Measurements from ENCODE around the gene ERBB4. TPM values are rescaled to one million over a fixed set of nuclear protein-coding genes. Genes with fewer than 3 reads are reported as not detected.

The ERBB4 gene
- total RNA-seq, 6 donors from 2014 or later, result 3.3 to 24.2 (median 11.7) TPM

DNA sequence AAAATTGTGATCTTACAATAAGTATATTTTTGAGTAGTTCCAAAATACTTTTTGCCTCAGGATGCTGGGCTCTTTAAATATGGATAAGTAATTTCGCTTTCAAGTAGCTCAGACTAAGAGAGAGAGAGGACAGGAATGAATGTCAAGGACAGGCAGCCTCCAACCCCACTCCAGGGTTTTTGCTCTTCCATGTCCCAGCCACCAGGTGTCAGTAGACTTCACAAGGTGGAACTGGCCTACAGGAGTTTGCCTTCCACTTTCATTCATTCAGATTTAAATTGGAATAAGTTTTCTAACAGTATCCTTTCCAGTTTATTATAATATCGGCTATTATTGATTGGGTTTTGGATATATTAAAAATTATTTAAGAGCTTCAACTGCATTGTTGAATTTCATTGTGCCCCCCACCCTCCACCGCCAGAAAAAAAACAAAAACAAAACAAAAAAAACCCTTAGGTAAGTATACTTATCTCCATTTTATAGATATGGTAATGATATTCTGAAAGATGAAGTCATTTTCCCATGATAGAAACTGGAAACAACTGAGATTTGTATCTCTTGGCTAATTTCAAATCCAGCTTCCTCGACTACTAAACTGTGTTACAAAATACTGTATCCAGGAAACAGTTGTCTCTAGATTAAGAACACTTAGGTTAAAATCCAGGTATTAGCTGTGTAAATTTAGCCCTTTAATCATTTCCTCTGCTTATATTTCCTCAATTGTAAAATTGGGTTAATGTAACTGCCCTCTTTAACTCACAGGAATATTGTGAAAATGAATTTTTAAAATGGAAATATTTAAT, 793.1 kb downstream of the ERBB4 start:
- ATAC-seq (ENCODE audit: low FRiP score in 2 of 2) (peak; percentile 80 to 83), DNase-seq (peak in 1 of 2 donors; percentile 43)
- no peaks in the 10 kb centered on the region for H3K36me3 ChIP-seq
- no peak overlapping the region for H3K27ac ChIP-seq
- H3K9me3 ChIP-seq, result no peaks in the 10 kb centered on the region
- no peak for TF ChIP-seq POLR2A (IDR thresholded peaks at IDR 0.05)
- TF ChIP-seq POLR2AphosphoS5 (IDR thresholded peaks at IDR 0.05), result no peak
- TF ChIP-seq EP300 (IDR thresholded peaks at IDR 0.05), result no peak
- TF ChIP-seq, protein P1, sequence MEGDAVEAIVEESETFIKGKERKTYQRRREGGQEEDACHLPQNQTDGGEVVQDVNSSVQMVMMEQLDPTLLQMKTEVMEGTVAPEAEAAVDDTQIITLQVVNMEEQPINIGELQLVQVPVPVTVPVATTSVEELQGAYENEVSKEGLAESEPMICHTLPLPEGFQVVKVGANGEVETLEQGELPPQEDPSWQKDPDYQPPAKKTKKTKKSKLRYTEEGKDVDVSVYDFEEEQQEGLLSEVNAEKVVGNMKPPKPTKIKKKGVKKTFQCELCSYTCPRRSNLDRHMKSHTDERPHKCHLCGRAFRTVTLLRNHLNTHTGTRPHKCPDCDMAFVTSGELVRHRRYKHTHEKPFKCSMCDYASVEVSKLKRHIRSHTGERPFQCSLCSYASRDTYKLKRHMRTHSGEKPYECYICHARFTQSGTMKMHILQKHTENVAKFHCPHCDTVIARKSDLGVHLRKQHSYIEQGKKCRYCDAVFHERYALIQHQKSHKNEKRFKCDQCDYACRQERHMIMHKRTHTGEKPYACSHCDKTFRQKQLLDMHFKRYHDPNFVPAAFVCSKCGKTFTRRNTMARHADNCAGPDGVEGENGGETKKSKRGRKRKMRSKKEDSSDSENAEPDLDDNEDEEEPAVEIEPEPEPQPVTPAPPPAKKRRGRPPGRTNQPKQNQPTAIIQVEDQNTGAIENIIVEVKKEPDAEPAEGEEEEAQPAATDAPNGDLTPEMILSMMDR (IDR thresholded peaks at IDR 0.05), result peak in 5 of 6 experiments; percentile 49 to 60 (median 60)
- H3K27me3 ChIP-seq, result no peaks in the 10 kb centered on the region
- WGBS, 2 donors, result 35 to 37% methylated on average over 4 of the region's 4 CpGs
- H3K4me3 ChIP-seq, result no peak overlapping the region
- H3K4me1 ChIP-seq, result peaks cover 0 to 4% (median 0%) of the 10 kb centered on the region in 4 donors

DNA sequence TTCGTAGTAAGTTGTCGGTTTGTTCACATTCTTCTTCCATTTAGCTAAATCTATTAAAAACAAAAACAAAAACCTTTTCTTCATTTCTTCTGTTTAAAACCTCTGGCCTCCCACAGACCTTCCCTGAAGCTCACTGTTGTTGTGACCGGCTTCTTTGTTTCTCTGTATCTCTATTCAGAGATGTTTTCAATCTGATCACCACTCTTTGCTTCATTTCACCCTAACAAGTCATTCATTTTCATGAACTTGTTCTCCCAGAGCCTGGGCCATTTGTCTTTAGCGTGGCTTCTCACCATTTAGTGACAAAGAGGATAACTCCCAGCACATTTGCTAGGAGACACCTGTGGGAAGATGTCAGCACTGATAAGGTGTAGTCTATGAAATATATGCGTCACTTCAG, 794.2 kb downstream of the ERBB4 start:
- Histone ChIP-seq H3K27me3 (no peaks in the 10 kb centered on the region), H3K36me3 (no peaks in the 10 kb centered on the region), H3K4me3 (no peak overlapping the region), H3K4me1 (peaks cover 0 to 4% (median 0%) of the 10 kb centered on the region in 4 donors), H3K9me3 (no peaks in the 10 kb centered on the region), H3K27ac (no peak overlapping the region)
- ATAC-seq (ENCODE audit: low FRiP score in 2 of 2), result no peak
- WGBS, 2 donors, result 74 to 78% methylated on average over 5 of the region's 5 CpGs
- DNase-seq, result no peak
- TF ChIP-seq POLR2AphosphoS5 (IDR thresholded peaks at IDR 0.05), result no peak
- TF ChIP-seq, protein P1 (IDR thresholded peaks at IDR 0.05), result no peak
- no peak for TF ChIP-seq POLR2A (IDR thresholded peaks at IDR 0.05)
- no peak for TF ChIP-seq EP300 (IDR thresholded peaks at IDR 0.05)

DNA sequence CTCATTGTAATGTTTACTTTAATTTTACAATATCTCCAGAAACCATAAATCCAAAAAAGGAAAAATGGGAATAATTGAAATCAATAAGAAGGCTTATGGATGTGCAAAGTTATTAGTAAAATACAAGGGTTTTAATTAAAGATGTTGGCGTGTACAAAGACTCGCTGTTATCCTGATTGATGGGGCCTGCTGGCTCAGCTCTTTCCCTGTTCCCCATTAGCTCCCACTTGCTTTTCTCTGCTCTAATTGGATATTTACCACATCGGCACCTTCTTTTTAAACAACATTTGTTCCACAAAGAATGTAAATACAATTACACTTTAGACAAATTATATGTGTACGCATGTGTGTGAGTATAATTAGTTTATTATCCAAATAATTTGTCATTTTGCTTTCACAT, 796.6 kb downstream of the ERBB4 start:
- DNase-seq (no peak), ATAC-seq (ENCODE audit: low FRiP score in 2 of 2) (no peak)
- WGBS, 2 donors, result 83 to 85% methylated on average over 4 of the region's 4 CpGs
- no peak overlapping the region for H3K27ac ChIP-seq
- H3K36me3 ChIP-seq, result no peaks in the 10 kb centered on the region
- H3K27me3 ChIP-seq, result no peaks in the 10 kb centered on the region
- H3K4me1 ChIP-seq, result peaks cover 0 to 4% (median 0%) of the 10 kb centered on the region in 4 donors
- no peak overlapping the region for H3K4me3 ChIP-seq
- TF ChIP-seq, protein P1 (IDR thresholded peaks at IDR 0.05), result no peak
- TF ChIP-seq POLR2A (IDR thresholded peaks at IDR 0.05) (no peak), EP300 (IDR thresholded peaks at IDR 0.05) (no peak), POLR2AphosphoS5 (IDR thresholded peaks at IDR 0.05) (no peak)
- H3K9me3 ChIP-seq, result no peaks in the 10 kb centered on the region

DNA sequence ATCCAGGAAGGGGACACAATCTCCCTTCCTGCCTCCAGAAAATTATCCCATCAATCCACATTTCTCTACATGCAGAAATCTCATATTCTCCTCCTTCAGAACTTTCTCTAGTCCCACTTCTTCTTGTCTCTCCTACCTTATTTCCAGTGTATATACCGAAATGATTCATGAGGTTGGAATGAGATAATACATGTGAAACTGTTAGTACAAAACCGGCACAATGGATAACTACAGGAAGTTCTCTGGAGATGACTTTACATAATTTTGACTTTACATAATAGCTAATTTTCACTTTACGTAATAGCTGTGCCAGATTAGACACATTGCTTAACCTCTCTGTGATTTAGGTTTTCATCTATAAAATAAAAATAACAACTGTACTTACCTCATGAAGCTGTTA, 801.3 kb downstream of the ERBB4 start:
- 35 to 43% methylated on average over 3 of the region's 3 CpGs for WGBS, 2 donors
- ATAC-seq (ENCODE audit: low FRiP score in 2 of 2), result no peak
- H3K36me3 ChIP-seq, result no peaks in the 10 kb centered on the region
- no peak overlapping the region for H3K27ac ChIP-seq
- H3K4me3 ChIP-seq, result no peak overlapping the region
- no peaks in the 10 kb centered on the region for H3K27me3 ChIP-seq
- no peaks in the 10 kb centered on the region for H3K9me3 ChIP-seq
- DNase-seq, result no peak
- no peak for TF ChIP-seq POLR2A (IDR thresholded peaks at IDR 0.05)
- TF ChIP-seq, protein P1 (IDR thresholded peaks at IDR 0.05), result no peak
- TF ChIP-seq POLR2AphosphoS5 (IDR thresholded peaks at IDR 0.05), result no peak
- TF ChIP-seq EP300 (IDR thresholded peaks at IDR 0.05), result no peak
- no peaks in the 10 kb centered on the region for H3K4me1 ChIP-seq

DNA sequence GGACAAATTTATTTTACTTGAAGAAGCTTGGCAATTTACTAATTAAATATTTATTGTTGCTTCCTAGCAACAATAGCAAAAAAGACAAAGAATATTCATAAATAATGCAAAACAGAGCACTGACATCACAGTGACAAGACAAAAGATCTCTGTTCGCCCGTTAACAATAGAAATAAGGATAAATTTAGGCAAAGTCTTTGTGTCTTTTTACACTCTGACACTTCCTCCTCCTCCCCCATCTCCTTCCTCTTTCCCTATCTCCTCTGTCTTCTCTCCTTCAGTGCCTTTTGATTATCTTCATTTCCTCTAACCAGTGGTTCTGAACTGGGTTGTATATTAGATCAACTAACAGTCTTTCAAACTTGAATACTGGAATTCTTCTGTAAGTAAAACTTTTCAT, 808.4 kb downstream of the ERBB4 start:
- Histone ChIP-seq H3K4me3 (no peak overlapping the region), H3K4me1 (no peaks in the 10 kb centered on the region), H3K27ac (no peak overlapping the region), H3K36me3 (no peaks in the 10 kb centered on the region), H3K9me3 (no peaks in the 10 kb centered on the region), H3K27me3 (no peaks in the 10 kb centered on the region)
- TF ChIP-seq, protein P1 (IDR thresholded peaks at IDR 0.05), result no peak
- TF ChIP-seq POLR2AphosphoS5 (IDR thresholded peaks at IDR 0.05) (no peak), EP300 (IDR thresholded peaks at IDR 0.05) (no peak), POLR2A (IDR thresholded peaks at IDR 0.05) (no peak)
- no peak for ATAC-seq (ENCODE audit: low FRiP score in 2 of 2)
- no peak for DNase-seq
- WGBS, 2 donors, result 62 to 65% methylated on average over 2 of the region's 2 CpGs
